Cardiac fibroblast (primary cell): Measurements from ENCODE around the gene SBF1.

Source experiments
- DNase-seq, 2 donors: peaks; one replicate each; pipeline versions ENCODE4 v3.0.0 to v3.0.0-alpha.2; 2010; ENCODE audit warnings: low read depth in 2 of 2
- H3K4me3 ChIP-seq, 2 donors: replicated peaks in 1 of 2; 1 replicate in 1 of 2; 2 replicates in 1 of 2; pipeline ENCODE4 v1.5.1; 2011; ENCODE audit warnings: low read depth in 2 of 2, low read length in 2 of 2, mild to moderate bottlenecking in 2 of 2, moderate library complexity in 1 of 2
- TF ChIP-seq, protein P1 (sequence below): IDR thresholded peaks from one replicate; pipeline ENCODE4 v1.5.1; 2011; ENCODE audit warnings: low read depth, mild to moderate bottlenecking, low read length, inconsistent platforms

Gene SBF1

DNA sequence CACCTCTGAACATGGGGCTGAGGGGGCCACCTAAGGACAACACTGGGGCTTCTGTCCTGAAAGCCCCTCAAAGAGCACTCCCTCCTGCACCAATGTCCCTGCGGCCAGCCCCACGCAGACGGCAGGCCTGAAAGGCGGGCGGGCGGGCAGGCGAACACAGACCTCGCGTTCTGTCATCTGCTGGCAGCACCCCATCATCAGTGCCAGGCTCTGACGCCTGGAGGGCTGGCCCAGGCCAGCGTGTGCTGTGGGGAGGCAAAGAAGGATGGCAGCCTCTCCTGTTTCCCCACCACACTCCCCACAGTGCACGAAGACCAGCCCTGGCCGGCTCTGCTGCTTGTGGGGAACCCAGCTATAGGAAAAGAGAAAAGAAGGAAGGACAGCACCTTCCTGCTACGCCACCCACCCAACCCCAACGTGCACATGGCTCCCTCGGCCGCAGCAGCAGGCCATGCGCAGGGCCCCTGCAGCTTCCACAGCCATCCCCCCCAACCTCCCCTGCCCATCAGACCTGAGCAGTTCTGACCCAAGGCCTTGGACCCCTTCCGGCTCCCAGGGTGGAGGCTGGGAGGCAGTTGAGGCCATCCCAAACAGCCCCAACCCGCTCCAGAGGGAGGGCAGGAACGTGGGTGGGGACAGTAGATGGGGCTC lies 3.5 kb downstream of the SBF1 start:
- TF ChIP-seq, protein P1, sequence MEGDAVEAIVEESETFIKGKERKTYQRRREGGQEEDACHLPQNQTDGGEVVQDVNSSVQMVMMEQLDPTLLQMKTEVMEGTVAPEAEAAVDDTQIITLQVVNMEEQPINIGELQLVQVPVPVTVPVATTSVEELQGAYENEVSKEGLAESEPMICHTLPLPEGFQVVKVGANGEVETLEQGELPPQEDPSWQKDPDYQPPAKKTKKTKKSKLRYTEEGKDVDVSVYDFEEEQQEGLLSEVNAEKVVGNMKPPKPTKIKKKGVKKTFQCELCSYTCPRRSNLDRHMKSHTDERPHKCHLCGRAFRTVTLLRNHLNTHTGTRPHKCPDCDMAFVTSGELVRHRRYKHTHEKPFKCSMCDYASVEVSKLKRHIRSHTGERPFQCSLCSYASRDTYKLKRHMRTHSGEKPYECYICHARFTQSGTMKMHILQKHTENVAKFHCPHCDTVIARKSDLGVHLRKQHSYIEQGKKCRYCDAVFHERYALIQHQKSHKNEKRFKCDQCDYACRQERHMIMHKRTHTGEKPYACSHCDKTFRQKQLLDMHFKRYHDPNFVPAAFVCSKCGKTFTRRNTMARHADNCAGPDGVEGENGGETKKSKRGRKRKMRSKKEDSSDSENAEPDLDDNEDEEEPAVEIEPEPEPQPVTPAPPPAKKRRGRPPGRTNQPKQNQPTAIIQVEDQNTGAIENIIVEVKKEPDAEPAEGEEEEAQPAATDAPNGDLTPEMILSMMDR = no peak
- no peak for DNase-seq
- H3K4me3 ChIP-seq = no peak overlapping the region

DNA sequence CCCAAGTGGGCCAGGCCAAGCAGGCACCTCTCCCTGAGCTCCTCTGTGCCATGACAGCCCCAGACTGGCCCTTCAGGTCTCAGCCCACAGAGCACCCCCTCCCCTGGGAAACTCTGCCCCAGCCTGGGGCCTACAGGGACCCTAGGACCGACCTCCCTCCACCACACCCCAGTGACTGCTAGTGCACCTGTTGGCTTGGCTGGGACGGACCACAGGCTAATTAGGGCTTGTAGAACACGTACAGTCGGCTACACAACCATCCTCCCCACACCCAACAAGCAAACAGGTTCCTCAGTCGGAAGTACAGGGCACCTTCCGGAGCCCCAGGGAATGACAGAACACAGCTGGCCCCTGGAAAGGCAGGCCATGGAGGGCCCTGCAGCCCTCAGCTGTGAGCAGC lies 4.3 kb downstream of the SBF1 start:
- H3K4me3 ChIP-seq = no peak overlapping the region
- TF ChIP-seq, protein P1 = no peak

DNA sequence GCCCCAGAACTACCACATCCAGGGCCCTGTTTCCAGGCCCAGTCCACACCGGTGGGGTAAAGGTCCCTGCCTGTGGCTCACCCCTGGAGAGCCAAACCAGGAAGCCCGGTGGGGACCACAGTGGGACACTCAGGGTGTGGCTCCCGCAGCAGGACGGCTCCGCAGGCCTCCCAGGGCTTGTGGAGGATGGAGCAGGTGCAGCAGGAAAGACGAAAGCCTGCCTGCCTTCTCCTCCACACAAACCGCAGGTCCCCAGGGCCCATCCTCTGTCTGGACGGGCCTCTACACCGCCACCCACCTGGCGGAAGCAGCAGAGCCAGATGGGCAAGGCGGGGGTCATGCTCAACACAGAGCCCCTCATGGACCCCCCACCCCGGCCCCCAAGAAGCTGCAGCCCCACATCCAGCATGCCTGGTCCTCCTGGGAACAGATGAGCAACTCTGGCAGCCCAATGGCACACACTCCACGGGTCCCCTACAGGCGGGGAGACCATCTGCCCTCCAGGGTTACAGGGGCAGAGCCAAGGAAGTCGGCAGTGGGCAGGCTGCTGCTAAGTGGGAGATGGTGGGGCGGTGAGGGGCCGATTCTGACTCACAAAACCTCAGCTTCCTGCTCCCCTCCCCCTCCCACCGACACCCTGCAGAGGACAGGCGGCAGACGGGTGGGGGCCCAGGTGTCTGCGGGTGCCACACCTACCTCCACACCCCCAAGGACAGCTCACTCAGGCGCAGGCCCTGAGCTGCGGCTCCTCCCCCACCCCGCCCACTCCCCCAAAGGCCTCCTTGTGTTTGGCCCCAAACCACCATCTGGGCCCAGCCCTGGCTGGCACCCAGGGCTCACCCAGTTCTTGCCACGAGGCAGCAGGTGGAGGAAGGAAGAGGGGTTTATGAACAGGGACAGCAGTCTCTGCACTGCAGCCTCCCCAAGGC lies 5.2 kb downstream of the SBF1 start:
- no peak overlapping the region for H3K4me3 ChIP-seq
- TF ChIP-seq, protein P1 = no peak
- peak; percentile 16 to 21 for DNase-seq

More for the DNA sequence above, 4.3 kb downstream of the SBF1 start:
- no peak for DNase-seq

DNA sequence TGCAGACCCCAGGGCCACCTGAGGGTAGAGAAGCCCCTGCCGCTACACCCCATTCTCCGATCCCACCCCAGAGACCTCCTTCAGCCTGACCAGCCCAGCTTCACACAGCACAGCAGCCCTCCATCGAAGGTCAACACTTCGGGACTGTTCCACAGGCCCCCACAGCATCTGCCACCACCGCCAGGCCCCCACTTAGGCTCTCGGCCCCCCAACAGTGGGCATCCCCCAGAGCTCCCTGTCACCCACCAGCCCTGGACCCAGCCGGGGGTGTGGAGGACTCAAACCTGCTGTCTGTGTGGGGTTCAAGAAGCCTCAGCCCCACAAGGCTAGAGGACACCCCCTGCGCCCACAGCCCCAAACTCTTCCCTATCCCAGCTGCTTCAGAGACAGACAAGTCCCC lies 6.2 kb downstream of the SBF1 start:
- H3K4me3 ChIP-seq = no peak overlapping the region
- TF ChIP-seq, protein P1 = no peak
- no peak for DNase-seq

DNA sequence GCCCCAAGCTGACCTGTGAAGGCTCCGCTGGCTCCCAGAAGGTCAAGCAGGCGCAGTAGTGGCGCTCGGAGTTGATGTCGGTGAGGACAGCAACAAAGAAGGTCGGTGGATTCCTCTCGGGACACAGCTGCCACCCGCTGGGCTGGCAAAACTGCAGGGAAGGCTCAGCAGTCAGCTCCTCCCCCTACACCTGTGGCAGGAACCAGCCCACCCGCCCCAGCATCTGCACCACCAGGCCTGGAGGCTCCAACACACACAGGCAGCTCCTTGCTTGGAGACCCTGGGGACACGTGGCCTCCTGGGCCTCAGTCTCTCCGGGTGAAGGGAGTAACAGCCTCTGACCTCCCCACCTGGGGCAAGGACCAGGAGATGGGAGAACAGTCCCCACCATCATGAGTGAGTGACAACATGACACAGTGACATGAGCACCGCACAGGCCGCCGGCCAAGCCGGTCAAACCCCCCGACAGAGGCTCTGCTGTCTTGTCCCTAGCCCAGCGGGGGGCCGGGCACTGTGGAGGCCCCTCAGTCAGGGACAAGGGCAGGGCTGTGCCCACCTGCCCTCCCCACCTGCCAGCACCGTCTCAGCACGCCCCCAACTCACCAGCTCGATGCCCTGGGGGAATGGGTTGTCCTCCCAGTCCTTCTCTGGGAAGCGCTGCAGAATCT lies 6.9 kb downstream of the SBF1 start:
- TF ChIP-seq, protein P1 = no peak
- no peak for DNase-seq
- H3K4me3 ChIP-seq = no peak overlapping the region

DNA sequence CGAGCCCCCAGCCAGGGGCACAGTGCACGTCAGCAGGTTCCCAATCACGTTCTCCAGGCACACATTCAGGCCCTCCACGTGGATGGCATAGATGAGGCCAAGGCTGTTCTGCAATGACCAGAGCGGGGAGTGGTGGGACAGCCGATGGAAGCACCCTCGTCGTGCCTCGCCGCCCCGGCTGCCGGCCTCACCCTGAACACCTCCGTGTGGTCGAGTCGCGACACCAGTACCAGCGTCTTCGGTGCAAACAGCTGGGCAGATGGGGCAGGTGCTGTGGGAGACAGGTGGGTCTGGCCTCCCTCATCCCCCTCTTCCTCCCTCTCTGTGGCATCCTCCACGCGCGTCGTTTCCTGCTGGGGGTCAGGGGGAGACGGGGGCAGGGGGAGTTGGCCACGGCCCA lies 7.5 kb downstream of the SBF1 start:
- TF ChIP-seq, protein P1 = no peak
- no peak overlapping the region for H3K4me3 ChIP-seq
- no peak for DNase-seq
